ENCODE results near the gene CD22. TPM values are rescaled to one million over a fixed set of nuclear protein-coding genes. Genes with fewer than 3 reads are reported as not detected.

Gene CD22
- polyA plus RNA-seq, 1 donor (not counting 4 experiments of a cell fraction or from before 2014, with no cell fraction given) = 0.26 TPM

DNA sequence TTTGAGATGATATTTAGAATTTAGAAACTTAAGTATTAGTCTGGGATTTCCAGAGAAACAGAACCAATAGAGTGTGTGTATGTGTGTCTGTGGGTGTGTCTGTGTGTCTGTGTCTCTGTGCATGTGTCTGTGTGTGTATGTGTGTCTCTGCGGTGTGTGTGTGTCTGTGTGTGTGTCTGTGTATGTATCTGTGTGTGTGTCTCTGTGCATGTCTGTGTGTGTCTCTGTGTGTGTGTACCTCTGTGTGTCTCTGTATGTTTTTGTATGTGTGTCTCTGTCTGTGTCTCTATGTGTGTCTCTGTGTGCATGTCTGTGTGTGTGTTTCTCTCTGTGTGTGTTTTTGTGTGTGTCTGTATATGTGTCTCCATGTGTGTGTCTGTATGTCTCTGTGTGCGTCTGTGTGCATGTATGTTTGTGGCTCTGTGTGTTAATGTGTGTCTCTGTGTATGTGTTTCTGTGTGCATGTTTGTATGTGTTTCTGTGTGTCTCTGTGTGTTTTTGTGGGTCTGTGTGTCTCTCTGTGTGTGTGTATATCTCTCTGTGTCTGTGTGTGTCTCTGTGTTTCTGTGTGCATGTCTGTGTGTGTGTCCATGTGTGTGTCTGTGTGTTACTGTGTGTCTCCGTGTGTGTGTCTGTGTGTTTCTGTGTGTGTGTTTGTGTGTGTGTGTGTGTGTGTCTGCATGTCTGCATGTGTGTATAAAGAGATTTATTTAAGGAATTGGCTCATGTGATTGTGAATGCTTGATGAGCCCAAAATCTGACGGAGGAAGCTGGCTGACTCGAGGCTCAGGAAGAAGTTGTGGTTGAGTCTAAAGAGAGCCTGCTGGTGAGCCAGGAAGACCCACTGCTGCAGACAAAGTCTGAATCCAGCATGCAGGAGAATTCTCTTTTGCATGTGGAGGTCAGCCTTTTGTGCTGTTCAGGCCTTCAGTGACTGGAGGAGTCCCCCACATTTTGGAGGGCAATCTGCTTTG lies 64.0 kb downstream of the CD22 start:
- Histone ChIP-seq H3K9me1 (ENCODE audit: control insufficient read depth, extremely low read depth, insufficient read depth, low read length) (no peaks in the 10 kb centered on the region), H3K36me3 (ENCODE audit: control insufficient read depth in 2 of 2, extremely low read depth in 1 of 2, insufficient read depth in 2 of 2, low read length in 2 of 2) (no peaks in the 10 kb centered on the region), H3K4me1 (ENCODE audit: control insufficient read depth, extremely low read depth, insufficient read depth, low read length) (no peaks in the 10 kb centered on the region), H3K4me2 (ENCODE audit: control insufficient read depth, extremely low read depth, insufficient read depth, low read depth, low read length) (no peak overlapping the region), H3K27ac (ENCODE audit: control insufficient read depth, insufficient read depth, low read length) (no peak overlapping the region), H3K9ac (ENCODE audit: control insufficient read depth, extremely low read depth, insufficient read depth, low read length) (no peak overlapping the region), H3K9me3 (ENCODE audit: control insufficient read depth, low read depth, low read length) (no peaks in the 10 kb centered on the region), H3K27me3 (ENCODE audit: control insufficient read depth, extremely low read depth, insufficient read depth, low read length) (peaks cover 7% of the 10 kb centered on the region), H2AFZ (ENCODE audit: control insufficient read depth, low read length) (no peak overlapping the region), H4K20me1 (ENCODE audit: control insufficient read depth, extremely low read depth, insufficient read depth, low read length) (no peaks in the 10 kb centered on the region), H3K79me2 (ENCODE audit: control insufficient read depth, insufficient read depth, low read length) (no peaks in the 10 kb centered on the region), H3K4me3 (ENCODE audit: control insufficient read depth in 2 of 3, extremely low read depth in 1 of 3, insufficient read depth in 2 of 3, low read depth in 1 of 3, low read length in 3 of 3) (no peak overlapping the region)
- TF ChIP-seq EZH2 (IDR thresholded peaks at IDR 0.05; ENCODE audit: low read length) = no peak
- TF ChIP-seq, protein P1, sequence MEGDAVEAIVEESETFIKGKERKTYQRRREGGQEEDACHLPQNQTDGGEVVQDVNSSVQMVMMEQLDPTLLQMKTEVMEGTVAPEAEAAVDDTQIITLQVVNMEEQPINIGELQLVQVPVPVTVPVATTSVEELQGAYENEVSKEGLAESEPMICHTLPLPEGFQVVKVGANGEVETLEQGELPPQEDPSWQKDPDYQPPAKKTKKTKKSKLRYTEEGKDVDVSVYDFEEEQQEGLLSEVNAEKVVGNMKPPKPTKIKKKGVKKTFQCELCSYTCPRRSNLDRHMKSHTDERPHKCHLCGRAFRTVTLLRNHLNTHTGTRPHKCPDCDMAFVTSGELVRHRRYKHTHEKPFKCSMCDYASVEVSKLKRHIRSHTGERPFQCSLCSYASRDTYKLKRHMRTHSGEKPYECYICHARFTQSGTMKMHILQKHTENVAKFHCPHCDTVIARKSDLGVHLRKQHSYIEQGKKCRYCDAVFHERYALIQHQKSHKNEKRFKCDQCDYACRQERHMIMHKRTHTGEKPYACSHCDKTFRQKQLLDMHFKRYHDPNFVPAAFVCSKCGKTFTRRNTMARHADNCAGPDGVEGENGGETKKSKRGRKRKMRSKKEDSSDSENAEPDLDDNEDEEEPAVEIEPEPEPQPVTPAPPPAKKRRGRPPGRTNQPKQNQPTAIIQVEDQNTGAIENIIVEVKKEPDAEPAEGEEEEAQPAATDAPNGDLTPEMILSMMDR (optimal IDR thresholded peaks at IDR 0.05 in 1 of 3, IDR thresholded peaks at IDR 0.05 in 1 of 3, conservative IDR thresholded peaks at IDR 0.05 in 1 of 3; ENCODE audit: extremely low read depth in 1 of 3, insufficient read depth in 2 of 3, low read length in 3 of 3) = no peak
- dilution Hi-C loops (cut with MboI; ENCODE audit: extremely low pct_ligation_motif_present, low sequenced_read_pairs) = no loop called here
- no peak for DNase-seq (ENCODE audit: low read depth, low spot score)
- no peak for FAIRE-seq

DNA sequence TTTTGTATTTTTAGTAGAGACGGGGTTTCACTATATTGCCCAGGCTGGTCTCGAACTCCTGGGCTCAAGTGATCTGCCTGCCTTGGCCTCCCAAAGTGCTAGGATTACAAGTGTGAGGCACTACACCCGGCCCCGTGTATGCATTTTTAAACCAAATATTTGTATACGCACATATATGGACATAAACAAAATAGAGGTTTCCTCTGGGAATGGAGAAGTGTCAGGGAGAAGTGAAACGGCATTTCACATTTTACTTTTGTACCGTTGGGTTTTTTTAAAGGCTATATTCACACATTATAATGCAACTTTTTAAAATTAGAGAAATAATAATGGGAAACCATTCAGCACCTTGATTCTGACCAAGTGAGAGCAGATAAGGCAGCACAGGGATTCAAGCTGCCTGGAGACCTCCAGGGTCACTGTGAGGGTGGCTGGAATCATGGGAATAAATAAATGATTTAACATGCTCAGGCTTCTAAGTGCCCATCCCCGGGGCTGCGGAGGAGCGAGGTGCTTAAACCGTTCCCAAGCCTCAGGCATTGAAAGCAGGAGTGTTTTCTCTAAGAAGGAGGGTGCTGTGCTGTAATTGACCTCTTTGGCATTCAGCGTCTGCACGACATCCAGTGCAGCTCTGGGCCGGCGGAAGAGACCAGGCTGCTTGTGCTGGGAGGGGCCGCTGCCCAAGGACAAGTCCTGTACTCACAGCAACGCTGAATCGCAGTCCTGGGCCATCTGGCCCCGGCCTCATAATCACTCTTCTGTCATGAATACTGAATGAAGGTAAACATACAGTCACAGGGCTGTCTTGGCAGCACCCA lies 66.6 kb downstream of the CD22 start:
- Histone ChIP-seq H3K4me1 (ENCODE audit: control insufficient read depth, extremely low read depth, insufficient read depth, low read length) (no peaks in the 10 kb centered on the region), H3K79me2 (ENCODE audit: control insufficient read depth, insufficient read depth, low read length) (no peaks in the 10 kb centered on the region), H3K9me1 (ENCODE audit: control insufficient read depth, extremely low read depth, insufficient read depth, low read length) (no peaks in the 10 kb centered on the region), H3K27ac (ENCODE audit: control insufficient read depth, insufficient read depth, low read length) (no peak overlapping the region), H3K27me3 (ENCODE audit: control insufficient read depth, extremely low read depth, insufficient read depth, low read length) (peaks cover 7% of the 10 kb centered on the region), H4K20me1 (ENCODE audit: control insufficient read depth, extremely low read depth, insufficient read depth, low read length) (no peaks in the 10 kb centered on the region), H3K4me2 (ENCODE audit: control insufficient read depth, extremely low read depth, insufficient read depth, low read depth, low read length) (no peak overlapping the region), H3K9me3 (ENCODE audit: control insufficient read depth, low read depth, low read length) (no peaks in the 10 kb centered on the region), H3K4me3 (ENCODE audit: control insufficient read depth in 2 of 3, extremely low read depth in 1 of 3, insufficient read depth in 2 of 3, low read depth in 1 of 3, low read length in 3 of 3) (no peak overlapping the region), H3K36me3 (ENCODE audit: control insufficient read depth in 2 of 2, extremely low read depth in 1 of 2, insufficient read depth in 2 of 2, low read length in 2 of 2) (no peaks in the 10 kb centered on the region), H2AFZ (ENCODE audit: control insufficient read depth, low read length) (peak overlapping the region; percentile 40), H3K9ac (ENCODE audit: control insufficient read depth, extremely low read depth, insufficient read depth, low read length) (no peak overlapping the region)
- DNase-seq (ENCODE audit: low read depth, low spot score) (no peak), FAIRE-seq (no peak)
- TF ChIP-seq EZH2 (IDR thresholded peaks at IDR 0.05; ENCODE audit: low read length) = no peak
- TF ChIP-seq, protein P1 (optimal IDR thresholded peaks at IDR 0.05 in 1 of 3, IDR thresholded peaks at IDR 0.05 in 1 of 3, conservative IDR thresholded peaks at IDR 0.05 in 1 of 3; ENCODE audit: extremely low read depth in 1 of 3, insufficient read depth in 2 of 3, low read length in 3 of 3) = no peak
- dilution Hi-C loops (cut with MboI; ENCODE audit: extremely low pct_ligation_motif_present, low sequenced_read_pairs) = no loop called here

All from keratinocyte (primary cell).